COLO668 (cell line): ENCODE data around the gene CIB2.

Source experiments
- DNase-seq: peaks from one replicate; lab custom pipeline; 2025; ENCODE audit not compliant: unreplicated experiment; lab: John Stamatoyannopoulos, UW

The CIB2 gene

DNA sequence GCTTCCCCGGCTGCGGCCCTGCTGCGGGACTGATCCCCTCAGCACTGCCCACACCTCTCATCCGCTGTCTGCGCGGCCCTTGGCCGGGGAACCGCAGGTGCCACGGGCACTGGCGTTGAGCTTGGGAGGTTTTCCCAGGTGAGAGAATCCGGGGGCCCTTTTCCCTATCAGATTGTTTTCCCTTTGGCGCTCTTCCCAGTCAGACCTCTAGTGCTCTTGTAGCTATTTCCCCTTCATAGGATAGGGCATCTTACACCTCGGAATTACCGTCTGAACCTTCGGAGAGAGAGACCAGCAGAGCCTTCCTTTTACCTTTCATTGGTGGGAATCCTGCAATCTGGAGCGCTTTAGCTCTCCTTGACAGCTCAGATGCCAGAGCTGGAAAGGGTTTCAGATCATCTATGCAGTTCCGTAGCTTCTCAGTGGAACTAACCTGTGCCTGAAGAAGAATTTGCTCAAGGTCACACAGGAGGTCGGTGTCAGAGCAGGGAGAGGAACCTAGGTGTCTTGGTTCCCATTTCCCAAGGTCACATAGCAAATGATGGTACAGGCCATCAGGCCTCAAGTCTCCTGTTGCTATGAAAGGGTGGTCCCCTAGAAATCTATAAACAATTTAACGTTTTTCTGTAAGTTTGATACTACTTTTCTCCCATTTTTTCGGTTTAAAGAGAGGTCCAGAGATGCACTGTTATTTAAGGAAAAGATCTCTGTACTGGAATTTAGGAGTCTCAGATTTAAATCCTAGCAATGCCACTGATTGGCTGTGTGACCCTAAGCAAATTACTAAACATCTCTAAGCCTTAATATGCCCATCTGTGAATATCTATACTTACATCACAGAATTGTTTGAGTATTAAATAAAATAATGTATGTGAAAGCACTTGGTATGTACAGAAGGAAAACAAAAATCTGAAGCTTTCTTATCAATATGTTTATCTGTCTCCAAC, 18.8 kb upstream of the CIB2 start:
- peak; percentile 56 for DNase-seq

DNA sequence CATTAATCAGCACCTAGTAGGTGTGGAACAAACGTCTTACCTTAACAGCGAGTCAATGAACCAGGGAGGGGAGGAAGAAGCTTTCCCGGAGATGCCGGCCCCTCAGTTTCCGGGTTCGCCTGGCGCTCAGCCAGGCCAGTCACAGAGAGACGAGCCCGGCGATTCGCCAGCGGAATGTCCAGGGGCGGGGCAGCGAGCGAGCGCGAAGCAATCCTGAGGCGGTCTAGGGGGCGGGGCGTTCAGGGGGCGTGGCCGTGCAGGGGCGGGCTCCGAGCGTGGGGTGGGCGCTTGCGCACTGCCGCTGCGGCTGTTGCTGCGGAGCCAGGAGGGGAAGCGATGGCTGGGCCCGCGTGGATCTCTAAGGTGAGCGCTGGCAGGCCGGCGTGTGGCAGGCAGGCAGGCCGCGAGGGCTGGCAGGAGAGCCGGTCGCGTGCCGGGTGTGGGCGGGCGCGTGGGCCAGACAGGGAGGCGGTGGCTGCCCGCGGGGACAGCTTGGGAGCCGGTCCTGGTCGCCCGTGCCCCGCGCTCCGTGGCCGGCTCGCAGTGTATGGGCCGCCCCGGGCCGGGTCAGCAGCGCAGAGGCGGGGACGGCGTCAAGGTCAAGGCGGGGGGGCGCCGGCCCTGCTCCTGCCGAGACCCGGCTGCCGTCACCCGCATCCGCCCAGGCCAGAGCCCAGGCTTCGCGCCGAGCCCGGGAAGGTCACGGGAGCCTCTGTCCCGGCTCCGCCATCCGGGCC, 18.0 kb upstream of the CIB2 start, which contains the start of gene IDH3A:
Gene IDH3A, plus strand, starts transcription at position 295 of the 737 bp plus-strand sequence. Its CDS starts 42 bp downstream, at position 337.
- peak; percentile 98 for DNase-seq

DNA sequence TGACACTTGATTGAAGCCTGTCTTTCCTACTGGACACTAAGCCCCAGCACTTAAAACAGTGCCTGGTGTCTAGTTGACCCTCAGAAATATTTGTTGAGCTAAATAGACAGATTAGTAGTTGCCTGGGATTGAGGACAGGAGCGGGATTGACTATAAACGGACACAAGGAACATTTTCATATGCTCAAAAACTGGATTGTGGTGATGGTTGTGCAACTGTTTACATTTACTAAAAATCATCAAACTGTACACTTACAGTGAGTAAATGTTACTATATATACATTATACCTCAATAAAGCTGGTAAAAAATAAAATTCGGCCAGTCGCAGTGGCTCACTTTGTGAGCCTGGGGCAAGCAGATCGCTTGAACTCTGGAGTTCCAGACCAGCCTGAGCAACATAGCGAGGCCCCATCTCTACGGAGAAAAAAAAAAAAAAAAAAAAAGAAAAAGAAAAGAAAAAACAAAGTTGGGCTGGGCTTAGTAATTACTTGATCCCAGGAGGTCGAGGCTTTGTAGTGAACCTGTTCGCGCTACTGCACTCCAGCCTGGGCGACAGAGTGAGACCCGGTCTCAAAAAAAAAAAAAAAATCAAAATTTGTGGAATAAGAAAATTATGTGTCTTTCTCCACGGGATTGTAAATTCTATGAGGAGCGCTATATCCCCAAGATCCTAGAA, 17.3 kb upstream of the CIB2 start:
- DNase-seq = no peak

DNA sequence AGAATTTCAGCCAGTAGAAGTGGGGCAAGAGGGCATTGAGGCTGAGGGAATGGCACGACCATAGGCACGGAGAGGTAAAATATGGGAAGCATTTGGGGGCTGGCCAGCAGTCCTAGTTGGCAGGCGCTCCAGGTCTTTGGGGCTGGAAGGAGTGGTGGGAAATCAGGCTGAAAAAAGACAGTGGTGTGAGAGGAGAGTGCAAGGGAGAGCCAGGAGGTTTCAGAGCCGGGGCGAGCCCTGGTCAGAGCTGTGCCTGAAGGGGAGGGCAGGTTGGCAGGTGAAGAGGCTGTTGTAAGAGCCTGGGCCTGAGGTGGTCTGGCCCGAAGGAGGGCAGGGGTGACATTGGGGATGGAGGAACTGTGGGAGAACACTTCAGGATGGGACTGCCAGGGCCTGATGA, 16.3 kb upstream of the CIB2 start:
- DNase-seq = no peak

DNA sequence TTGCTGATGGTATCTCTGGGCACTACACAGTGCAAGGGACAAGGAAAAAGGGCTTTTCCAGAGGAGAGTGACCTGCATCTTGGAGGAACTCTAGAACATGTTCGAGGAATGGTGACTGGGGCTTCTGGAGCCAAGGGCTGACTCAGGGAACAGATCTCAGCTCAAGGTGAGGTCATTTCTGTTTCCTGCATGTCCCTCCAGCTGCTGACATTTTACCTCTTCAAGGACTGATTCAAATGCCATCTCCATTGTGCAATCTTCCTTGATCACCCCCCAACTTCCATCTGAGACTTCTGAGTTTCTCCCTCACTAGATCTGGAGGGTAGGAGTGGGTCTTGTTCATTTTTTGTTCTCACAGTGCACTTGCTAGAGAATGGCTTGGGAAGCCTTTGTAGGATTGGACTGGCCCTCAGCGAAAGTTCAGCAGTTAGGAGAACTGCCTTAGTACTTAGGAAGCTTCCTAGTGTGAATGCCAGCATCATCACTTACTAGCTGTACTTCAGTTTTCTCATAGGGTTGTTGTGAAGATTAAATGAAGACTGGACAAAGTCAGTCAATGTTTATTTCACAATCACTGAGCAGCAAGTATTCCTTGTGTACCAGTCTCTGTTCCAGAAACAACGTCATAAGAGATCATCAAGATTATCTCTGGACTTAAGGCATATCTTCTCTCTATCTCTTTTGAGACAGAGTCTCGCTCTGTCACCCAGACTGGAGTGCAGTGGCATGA, 15.3 kb upstream of the CIB2 start:
- DNase-seq = no peak

DNA sequence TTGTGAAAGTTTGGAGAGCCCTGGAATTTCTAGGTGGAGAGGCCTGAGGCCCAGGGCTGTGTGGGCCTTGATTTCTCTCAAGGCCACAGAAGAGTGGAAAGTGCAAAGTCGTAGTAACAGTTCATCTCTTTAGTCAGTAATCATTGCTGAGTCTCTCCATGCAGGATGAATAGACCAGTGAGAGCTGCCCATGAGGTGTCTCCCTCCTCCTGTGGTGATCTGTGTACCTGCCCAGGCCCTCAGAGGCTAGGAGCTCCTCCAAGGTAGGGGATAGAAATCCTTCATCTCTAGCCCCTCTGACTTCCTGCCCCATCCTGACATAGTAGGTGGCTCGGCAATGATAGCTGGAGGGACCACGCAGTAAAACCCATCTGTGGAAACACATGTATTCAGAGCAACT, 11.1 kb upstream of the CIB2 start:
- no peak for DNase-seq

DNA sequence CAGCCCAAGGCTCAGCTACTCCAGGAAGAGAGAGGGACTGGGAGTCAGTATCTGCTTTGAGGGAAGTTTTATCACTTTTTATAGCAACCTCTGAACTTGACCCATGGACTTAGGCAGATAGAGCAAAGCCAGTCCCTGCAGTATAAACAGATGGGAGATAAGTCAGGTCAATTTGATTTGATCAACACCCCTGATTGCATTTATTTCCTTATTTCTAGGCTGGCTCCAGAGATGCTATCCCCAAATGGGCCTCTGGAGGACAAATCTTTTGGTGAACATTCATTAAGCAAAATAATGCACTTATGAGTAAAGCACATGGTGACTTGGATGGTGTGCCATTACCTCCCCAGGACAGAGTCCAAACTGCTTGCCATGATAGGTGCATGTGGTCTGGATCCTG, 9.0 kb upstream of the CIB2 start:
- DNase-seq = no peak

DNA sequence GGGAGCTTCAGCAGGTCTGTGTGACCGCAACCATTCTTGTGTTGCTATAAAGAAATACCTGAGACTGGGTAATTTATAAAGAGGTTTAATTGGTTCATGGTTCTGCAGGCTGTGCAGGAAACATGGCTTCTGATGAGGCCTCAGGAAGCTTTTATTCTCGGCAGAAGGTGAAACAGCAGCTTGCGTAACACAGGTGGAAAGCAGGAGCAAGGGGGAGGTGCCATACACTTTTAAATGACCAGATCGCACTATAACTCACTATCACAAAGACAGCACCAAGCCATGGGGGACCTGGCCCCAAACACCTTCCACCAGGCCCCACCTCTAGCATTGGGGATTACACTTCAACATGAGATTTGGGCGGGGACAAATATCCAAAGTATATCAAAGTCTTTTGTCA, 8.3 kb upstream of the CIB2 start:
- no peak for DNase-seq

DNA sequence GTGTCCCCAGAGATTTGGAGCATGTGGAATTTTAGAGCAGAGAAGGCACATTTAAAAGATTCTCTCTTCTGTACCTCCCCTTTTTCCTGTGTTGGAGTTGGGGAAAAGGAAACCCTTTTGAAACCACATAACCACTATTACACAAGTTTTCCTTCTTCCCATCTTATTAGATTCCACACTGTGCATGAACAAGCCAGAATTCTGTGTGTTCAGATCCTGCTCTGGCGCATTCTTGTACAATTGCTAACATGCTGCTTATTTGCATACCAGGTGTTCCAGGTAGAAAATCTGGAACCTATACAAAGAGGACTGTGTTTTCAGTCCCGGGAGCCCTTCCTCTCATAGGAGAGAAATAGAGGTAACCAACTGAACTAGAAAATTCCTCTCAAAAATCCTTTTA, 2.6 kb upstream of the CIB2 start:
- DNase-seq = no peak

DNA sequence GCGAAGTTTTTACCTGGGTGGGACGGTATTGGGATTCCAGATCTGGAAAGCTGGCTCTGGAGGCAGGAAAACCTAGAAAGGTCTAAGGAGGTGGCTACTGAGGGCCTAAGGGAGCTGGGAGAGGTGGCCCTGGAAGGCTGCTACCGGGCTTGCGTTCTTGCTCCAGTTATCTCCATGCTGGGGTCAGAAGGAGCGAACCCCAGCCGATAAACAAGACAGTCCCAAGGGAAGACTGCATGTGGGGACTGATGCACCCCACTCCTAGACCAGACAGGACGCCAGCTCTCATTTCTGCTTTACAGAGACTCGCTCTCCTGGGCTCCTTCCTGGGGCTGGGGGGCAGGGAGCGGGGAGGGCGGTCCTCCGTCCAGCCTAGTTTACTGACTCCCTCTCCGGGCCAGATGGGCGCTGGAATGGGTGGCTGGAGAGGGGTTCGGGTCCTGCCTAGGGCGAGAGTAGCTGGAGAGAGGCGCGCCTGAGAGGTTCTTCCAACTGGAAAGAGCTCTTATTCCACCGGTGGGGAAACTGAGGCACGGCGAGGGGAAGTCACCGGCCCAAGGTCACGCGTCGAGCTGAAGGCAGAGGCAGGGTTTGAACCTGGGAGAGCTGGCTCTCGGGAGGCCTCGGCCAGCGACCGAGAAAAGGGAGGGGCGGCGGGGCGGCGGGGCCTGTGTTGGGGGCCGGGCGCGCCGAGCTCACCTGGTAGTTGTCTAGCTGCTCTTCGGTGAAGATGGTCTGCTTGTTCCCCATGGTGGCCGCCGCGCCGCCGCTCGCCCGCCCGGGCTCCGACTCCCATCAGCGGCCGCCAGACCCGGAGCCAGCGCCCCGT, 565 bp downstream of the CIB2 start:
- no peak for DNase-seq

DNA sequence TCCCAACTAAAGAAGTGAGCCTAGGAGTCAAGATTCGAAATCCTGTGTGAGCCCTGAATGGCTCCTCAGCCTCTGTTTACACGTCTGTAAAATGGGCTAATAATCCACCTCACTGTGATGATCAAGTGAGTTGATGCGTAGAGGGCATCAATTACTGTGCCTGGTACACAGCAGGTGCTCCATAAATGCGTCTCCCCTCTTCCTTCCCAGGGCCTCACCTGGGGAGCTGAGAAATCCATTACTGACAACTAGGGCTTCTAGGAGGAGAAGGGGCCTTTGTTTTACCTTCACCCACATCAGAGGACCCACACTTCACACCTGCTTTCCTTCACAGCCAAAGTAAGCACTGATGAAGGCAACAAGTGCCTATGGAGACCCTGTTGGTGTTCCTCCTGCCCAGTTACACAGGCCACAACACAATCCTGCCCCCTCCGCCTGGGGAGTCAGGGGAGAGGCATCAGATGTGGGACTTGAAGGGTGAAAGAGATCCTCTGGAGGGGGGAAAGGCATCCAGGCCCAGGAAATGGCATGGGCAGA, 1.4 kb downstream of the CIB2 start:
- no peak for DNase-seq

DNA sequence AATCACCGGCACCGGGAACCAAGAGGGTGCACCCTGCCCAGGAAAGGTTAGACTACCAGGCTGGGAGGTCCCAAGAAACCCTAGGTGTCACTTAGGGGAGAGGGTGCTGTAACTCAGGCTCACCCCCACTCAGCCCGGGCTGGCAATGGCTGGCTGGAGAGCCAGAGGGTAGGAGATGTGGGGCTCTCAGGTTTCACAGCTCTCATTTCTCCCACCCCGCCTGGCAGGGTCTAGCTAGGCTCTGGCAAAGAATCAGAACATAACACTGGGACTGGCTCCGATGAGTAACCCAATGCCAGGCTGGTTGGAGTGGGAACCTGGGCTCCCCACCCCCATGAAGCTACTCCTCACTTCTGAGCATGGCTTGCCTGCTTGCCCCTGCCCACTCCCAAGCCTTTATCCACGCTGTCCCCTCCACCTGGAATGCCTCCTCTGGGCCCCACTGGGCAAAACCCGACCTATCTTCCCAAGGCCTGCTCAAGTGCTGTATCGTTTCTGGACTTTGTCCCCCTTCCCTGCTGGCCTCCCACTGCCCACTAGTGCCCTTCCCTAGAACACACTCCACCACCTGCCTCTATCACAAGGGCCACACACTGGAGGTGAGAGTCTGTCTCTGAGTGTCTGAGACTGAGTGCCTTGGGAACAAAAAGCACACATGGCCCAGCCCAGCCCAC, 2.0 kb downstream of the CIB2 start:
- DNase-seq = peak; percentile 34

DNA sequence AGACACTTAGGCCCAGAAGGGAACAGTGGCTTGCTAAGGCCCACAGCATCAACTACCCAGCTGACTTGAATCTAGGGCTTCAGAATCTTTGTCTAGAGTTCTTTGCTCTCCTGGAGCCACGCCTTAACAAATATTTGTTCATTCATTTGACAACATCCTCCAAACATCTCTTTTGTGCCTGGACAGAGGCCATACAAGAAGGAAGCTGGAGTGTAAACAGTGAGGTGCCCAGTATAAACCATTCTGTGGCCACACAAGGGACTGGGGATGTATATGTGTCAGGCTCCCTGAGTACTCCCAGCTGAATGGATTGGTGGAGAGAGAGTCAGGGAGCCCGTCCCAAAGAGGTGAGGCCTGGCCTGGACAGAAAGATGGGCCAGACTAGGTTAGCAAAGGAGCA, 3.4 kb downstream of the CIB2 start:
- peak; percentile 20 for DNase-seq

DNA sequence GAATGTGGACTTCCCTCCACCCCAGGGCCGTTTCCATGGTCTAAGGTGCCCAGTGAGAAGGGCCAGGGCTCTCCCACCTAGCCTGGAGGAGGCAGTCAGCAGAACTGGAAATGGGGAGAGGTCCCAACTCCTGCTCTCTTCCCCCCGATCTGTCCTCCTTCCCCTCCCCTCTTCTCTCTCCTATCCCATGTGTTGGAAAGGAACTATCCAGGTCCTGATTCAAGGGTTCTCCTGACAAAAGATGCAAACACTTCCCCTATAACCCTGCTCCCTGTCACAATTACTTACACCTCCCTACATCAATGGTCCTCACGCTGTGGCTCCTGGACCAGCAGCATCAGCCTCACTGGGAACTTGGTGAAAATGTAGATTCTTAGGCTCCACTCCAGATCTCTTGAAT, 6.0 kb downstream of the CIB2 start:
- DNase-seq = no peak

DNA sequence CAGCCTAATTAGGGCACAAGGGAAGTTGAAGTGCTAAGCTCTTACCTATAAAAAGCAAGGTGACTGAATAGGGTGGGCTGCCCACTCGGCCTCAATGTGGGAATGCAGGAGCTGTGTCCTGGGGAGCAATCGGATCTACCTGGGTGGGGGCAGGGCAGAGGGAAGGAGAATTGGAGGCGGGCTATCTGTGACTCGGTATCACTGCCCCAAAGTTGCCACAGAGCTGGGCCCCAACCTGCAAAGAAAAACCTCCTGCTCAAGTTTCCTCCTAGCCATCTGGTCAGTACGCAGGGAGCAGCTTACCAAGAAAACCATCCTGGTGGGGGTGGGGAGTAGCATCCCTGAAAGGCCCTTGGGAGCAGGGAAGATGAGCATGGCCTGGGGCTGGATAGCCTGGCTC, 10.7 kb downstream of the CIB2 start:
- DNase-seq = no peak

DNA sequence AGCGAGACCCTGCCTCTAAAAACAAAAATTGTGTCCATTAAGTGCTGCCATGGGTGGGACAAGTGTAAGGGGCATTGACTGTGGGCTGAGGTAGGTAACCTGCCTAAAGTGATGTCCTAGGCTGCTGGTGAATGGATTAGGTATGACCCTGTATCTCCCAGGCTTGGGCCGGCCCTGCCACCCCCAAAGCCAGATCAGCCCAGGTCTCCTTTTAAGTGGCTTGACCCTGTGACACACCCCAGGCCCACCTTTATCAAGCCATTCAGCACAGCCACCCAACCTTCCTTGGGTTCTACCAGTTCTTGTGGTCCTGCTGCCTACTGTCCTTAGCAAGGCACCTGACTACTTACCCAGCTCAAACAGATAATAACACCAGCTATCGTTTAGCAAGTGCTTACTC, 18.7 kb downstream of the CIB2 start:
- no peak for DNase-seq

DNA sequence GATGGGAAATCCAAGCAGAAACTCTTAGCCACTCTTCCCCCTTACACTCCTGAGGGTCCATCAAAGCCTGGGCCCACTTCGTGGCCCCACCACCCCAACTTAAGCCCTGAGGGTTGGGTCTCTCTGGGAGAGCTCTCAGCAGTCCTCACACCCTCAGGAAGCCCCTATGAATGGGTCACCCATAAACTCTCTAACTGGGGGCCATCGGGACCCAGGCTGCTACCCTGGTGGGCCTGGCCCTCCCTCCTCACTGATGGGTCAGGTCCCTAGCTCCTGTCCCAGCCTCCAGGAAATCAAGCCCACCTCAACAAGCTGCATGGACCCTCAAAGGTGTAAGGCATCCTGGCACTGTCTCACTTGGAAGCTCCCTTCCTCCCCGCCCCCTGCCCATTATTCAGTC, 19.5 kb downstream of the CIB2 start:
- no peak for DNase-seq

DNA sequence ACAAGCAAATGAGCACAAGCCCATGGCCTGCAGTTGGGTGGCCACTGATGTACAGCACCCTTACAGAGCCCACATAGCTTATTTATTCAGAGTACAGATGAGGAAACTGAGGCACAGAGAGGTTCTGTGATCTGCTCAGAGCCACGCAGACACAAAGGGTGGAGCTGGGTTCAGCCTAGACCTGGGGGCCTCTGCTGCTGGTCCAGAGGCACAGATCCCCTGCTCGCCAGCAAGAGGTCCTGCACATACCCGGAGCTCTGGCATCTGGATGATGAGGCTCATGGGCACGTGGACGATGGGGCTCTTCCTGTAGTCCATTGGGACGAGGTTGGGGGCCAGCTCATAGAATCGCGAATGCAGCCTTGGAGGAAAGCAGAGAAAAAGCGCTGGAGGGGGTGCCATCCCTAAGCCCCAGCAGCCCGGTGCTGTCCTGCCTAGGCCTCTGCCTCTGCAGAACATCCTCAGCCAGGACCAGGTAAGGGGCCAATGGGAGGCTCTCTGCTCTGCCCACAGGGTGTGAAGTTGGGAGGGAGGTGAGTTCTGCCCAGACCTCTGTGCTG, 20.2 kb downstream of the CIB2 start:
- no peak for DNase-seq

DNA sequence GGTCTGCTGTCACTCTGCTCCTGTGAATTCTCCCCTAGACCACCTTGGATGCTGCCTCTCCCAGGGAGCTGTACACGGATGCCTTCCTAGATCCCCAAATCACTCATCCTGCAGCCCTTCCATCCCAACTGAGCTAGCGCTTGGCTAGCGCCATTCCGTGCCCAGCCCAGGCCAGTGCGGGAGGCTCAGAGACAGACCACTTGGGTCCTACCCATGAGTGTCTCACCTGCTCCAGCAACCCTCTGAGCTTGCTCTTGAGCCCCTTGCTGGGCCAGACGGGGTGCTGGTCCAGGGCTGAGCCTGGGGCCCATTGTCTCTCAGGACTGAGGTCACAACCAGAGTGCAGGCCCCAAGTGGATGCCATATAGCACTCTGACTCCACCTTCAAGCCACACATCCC, 21.1 kb downstream of the CIB2 start:
- no peak for DNase-seq
